IMR-90 (cell line): Measurements from ENCODE around the gene RANBP9. TPM values are rescaled to one million over a fixed set of nuclear protein-coding genes. Genes with fewer than 3 reads are reported as not detected.

Experiments
- ATAC-seq: fragments of 200-7000 bp; cut with Tn5 transposase; 2 replicates; pipeline ENCODE4 v1.9.1; 2020; ENCODE audit warnings: low read depth, mild to moderate bottlenecking, moderate library complexity
- BruUV-seq: library from RNA; stranded (reverse); fragments of 400-500 nt; replicated peaks from 2 replicates; lab custom pipeline; 2021; lab: Mats Ljungman, UMichigan
- CTCF ChIA-PET: fragments of 300-600 bp; formaldehyde crosslinking; extraction: SDS; loops from one replicate; lab custom pipeline; 2021; ENCODE audit warnings: antibody characterized with exemption; lab: Yijun Ruan, JAX
- POLR2A ChIA-PET: fragments of 300-600 bp; sonication (Branson Sonifier 250); formaldehyde crosslinking; loops from one replicate; lab custom pipeline; 2022; ENCODE audit warnings: antibody characterized with exemption; ENCODE audit not compliant: unreplicated experiment; lab: Charles Lee
- DNase-seq: peaks from one replicate; pipeline ENCODE4 v3.0.0; 2013
- H2AFZ ChIP-seq: replicated peaks from 2 replicates; pipeline ENCODE3; 2013; ENCODE audit warnings: low read length, mild to moderate bottlenecking; ENCODE audit not compliant: poor library complexity
- H2AK5ac ChIP-seq: 2 replicates; pipeline ENCODE4 v1.6.1; 2013; ENCODE audit warnings: low read depth, low read length, inconsistent platforms
- H2AK9ac ChIP-seq: replicated peaks from 2 replicates; pipeline ENCODE3; 2013; ENCODE audit warnings: mild to moderate bottlenecking, low read depth, low read length, moderate library complexity; ENCODE audit not compliant: poor library complexity
- H2BK120ac ChIP-seq: 2 replicates; pipeline ENCODE4 v1.6.1; 2013; ENCODE audit warnings: low read depth, low read length, inconsistent platforms
- H2BK15ac ChIP-seq: 3 replicates; pipeline ENCODE4 v1.6.1; 2013; ENCODE audit warnings: low read depth, low read length, inconsistent platforms
- H2BK20ac ChIP-seq: 2 replicates; pipeline ENCODE4 v1.6.1; 2013; ENCODE audit warnings: low read depth, mild to moderate bottlenecking, inconsistent platforms, low read length, moderate library complexity
- H2BK5ac ChIP-seq: 2 replicates; pipeline ENCODE4 v1.6.1; 2013; ENCODE audit warnings: mild to moderate bottlenecking, low read depth, low read length, inconsistent platforms; ENCODE audit not compliant: poor library complexity, severe bottlenecking
- H3K14ac ChIP-seq: replicated peaks from 2 replicates; pipeline ENCODE4 v1.6.1; 2013; ENCODE audit warnings: low read depth, low read length, inconsistent platforms
- H3K18ac ChIP-seq: 2 replicates; pipeline ENCODE4 v1.6.1; 2013; ENCODE audit warnings: low read depth, low read length, control low read depth
- H3K23ac ChIP-seq: 2 replicates; pipeline ENCODE4 v1.6.1; 2013; ENCODE audit warnings: low read depth, low read length, inconsistent platforms
- H3K27ac ChIP-seq: 2 replicates; pipeline ENCODE4 v1.5.1; 2013; ENCODE audit warnings: mild to moderate bottlenecking, control low read depth, low read length; ENCODE audit not compliant: insufficient read depth
- H3K27me3 ChIP-seq: 2 replicates; pipeline ENCODE4 v1.6.1; 2013; ENCODE audit warnings: low read length; ENCODE audit not compliant: control insufficient read depth, insufficient read depth
- H3K36me3 ChIP-seq: 2 replicates; pipeline ENCODE4 v1.6.1; 2013; ENCODE audit warnings: low read length, mixed read lengths; ENCODE audit not compliant: control insufficient read depth, insufficient read depth
- H3K4ac ChIP-seq: 2 replicates; pipeline ENCODE4 v1.6.1; 2013; ENCODE audit warnings: low read depth, low read length, inconsistent platforms
- H3K4me1 ChIP-seq: 2 replicates; pipeline ENCODE4 v1.6.1; 2013; ENCODE audit warnings: low read length, mixed read lengths; ENCODE audit not compliant: control insufficient read depth, insufficient read depth
- H3K4me2 ChIP-seq: 2 replicates; pipeline ENCODE4 v1.6.1; 2013; ENCODE audit warnings: low read depth, mild to moderate bottlenecking, control low read depth, low read length, moderate library complexity
- H3K4me3 ChIP-seq: 2 replicates; pipeline ENCODE4 v1.5.1; 2013; ENCODE audit warnings: low read depth, mild to moderate bottlenecking, control low read depth, low read length, moderate library complexity; ENCODE audit not compliant: insufficient read depth
- H3K56ac ChIP-seq: 2 replicates; pipeline ENCODE4 v1.6.1; 2013; ENCODE audit warnings: low read length, inconsistent platforms; ENCODE audit not compliant: insufficient read depth; ENCODE audit errors: extremely low read depth
- H3K79me1 ChIP-seq, 2 experiments: 2 replicates each; pipeline ENCODE4 v1.6.1; 2013; ENCODE audit warnings: low read length in 2 of 2, inconsistent platforms in 1 of 2, low read depth in 1 of 2
- H3K9ac ChIP-seq: 2 replicates; pipeline ENCODE4 v1.6.1; 2013; ENCODE audit warnings: low read depth, low read length, control low read depth
- H3K9me1 ChIP-seq: 2 replicates; pipeline ENCODE4 v1.6.1; 2013; ENCODE audit warnings: low read length, inconsistent platforms; ENCODE audit not compliant: insufficient read depth
- H3K9me3 ChIP-seq: 2 replicates; pipeline ENCODE4 v1.6.1; 2013; ENCODE audit warnings: low read length; ENCODE audit not compliant: control insufficient read depth, insufficient read depth
- H4K20me1 ChIP-seq: 2 replicates; pipeline ENCODE4 v1.6.1; 2013; ENCODE audit warnings: low read length, inconsistent platforms; ENCODE audit not compliant: insufficient read depth
- H4K5ac ChIP-seq: 2 replicates; pipeline ENCODE4 v1.6.1; 2013; ENCODE audit warnings: mild to moderate bottlenecking, low read depth, low read length, control low read depth
- H4K8ac ChIP-seq, 2 experiments: 2 replicates each; pipeline ENCODE4 v1.6.1; 2013; ENCODE audit warnings: low read depth in 2 of 2, low read length in 2 of 2, control low read depth in 1 of 2, inconsistent platforms in 1 of 2
- H4K91ac ChIP-seq: 2 replicates; pipeline ENCODE4 v1.6.1; 2013; ENCODE audit warnings: low read depth, low read length, inconsistent platforms; ENCODE audit not compliant: insufficient read depth
- CEBPB ChIP-seq: IDR thresholded peaks from 2 replicates; pipeline ENCODE4 v1.6.1; 2012; ENCODE audit warnings: low read depth, low read length, improper control_type of control experiment
- MXI1 ChIP-seq: IDR thresholded peaks from 2 replicates; pipeline ENCODE4 v1.6.1; 2012; ENCODE audit warnings: low read depth, mild to moderate bottlenecking, low read length, moderate library complexity, borderline replicate concordance
- POLR2A ChIP-seq: IDR thresholded peaks from 2 replicates; pipeline ENCODE4 v1.6.1; 2012; ENCODE audit warnings: mild to moderate bottlenecking, low read depth, low read length
- WGBS, 2 experiments: methylation state at CpG; one replicate each; pipeline versions ENCODE4 v1.1.5 to v1.1.7; 2013; ENCODE audit warnings: missing lambda C conversion rate in 2 of 2; ENCODE audit not compliant: insufficient read length in 1 of 2; ENCODE audit errors: extremely low coverage in 2 of 2; 5-methylcytosine and 5-hydroxymethylcytosine counted together
- dilution Hi-C: fragments of 300-500 bp; cut with HindIII; formaldehyde crosslinking; loops from one replicate; pipeline ENCODE4 v1.14.3; 2018; ENCODE audit warnings: low sequenced_read_pairs; ENCODE audit not compliant: unreplicated experiment
- in situ Hi-C: fragments of 300-500 bp; cut with MboI; formaldehyde crosslinking; loops from 3 replicates; pipeline ENCODE4 v1.14.3; 2019; ENCODE audit warnings: low sequenced_read_pairs, inconsistent platforms, mixed read lengths
- intact Hi-C: fragments of 100-400 bp; cut with micrococcal nuclease; formaldehyde crosslinking; loops from 2 replicates; pipeline ENCODE4 v1.10.0; 2022
- polyA plus RNA-seq, 3 experiments: library from polyadenylated mRNA; depleted of rRNA; stranded (reverse); fragments of >200 nt; gene quantifications; 2 replicates each; pipeline ENCODE4 v1.2.3, GENCODE V29; 2012; ENCODE audit warnings: low replicate concordance in 1 of 3
- total RNA-seq: library from RNA; depleted of rRNA; stranded (reverse); fragments of >200 nt; gene quantifications from 2 replicates; pipeline ENCODE4 v1.2.3, GENCODE V29; 2012
- TF ChIP-seq, protein P1 (sequence below): fragments of 150-350 bp; IDR thresholded peaks from 2 replicates; pipeline ENCODE4 v1.6.1; 2017; ENCODE audit warnings: mild to moderate bottlenecking, antibody characterized with exemption, low read length, low read depth
- TF ChIP-seq, protein P2 (sequence below): conservative IDR thresholded peaks from 2 replicates; pipeline ENCODE4 v1.5.1; 2012; ENCODE audit warnings: mild to moderate bottlenecking, low read depth, low read length, improper control_type of control experiment

Gene RANBP9
- total and polyA plus RNA-seq, 2 of the 4 experiments (the other 2 are of a cell fraction) = 17.7 to 27.8 TPM

DNA sequence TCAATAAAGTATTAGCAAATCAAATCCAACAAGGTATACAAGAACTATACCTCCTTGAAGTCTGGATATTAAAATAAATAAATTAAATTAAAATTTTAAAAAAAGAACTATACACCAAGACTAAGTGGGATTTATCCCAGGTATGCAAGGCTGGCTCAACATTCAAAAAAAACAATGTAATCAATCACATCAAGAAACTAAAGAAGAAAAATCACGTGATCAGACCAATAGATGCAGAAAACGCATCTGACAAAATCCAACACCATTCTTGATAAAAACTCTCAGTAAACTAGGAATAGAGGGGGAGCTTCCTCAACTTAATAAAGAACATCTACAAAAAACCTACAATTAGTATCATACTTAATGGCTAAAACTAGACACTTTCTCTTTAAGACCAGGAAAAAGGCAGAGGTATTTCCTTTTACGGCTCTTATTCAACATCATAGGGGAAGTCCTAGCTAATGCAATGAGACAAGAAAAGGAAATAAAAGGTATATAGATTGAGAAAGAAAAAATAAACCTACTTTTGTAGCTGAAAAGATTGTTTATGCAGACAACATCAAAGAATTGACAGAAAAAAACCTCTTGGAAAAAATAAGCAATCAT lies 35.0 kb downstream of the RANBP9 start:
- ATAC-seq (no peak), DNase-seq (no peak)
- Histone ChIP-seq H3K27ac (no peak overlapping the region), H3K18ac (no peak overlapping the region), H2BK15ac (no peak overlapping the region), H3K27me3 (no peaks in the 10 kb centered on the region), H4K20me1 (peaks cover 27% of the 10 kb centered on the region), H3K9me3 (no peaks in the 10 kb centered on the region), H4K91ac (no peak overlapping the region), H4K5ac (no peak overlapping the region), H3K9ac (no peak overlapping the region), H3K56ac (no peak overlapping the region), H3K79me1 (peaks cover 18 to 40% of the 10 kb centered on the region in 2 experiments), H3K4me3 (no peak overlapping the region), H3K4me1 (no peaks in the 10 kb centered on the region), H2BK5ac (no peak overlapping the region), H2BK20ac (no peak overlapping the region), H2BK120ac (no peak overlapping the region), H2AK5ac (no peak overlapping the region), H3K14ac (no peak overlapping the region), H2AK9ac (no peak overlapping the region), H3K9me1 (peaks cover 3% of the 10 kb centered on the region; the same call in 1 of the 2 replicates), H3K36me3 (peaks cover 3% of the 10 kb centered on the region; the same call in 1 of the 2 replicates), H3K4me2 (no peak overlapping the region), H3K4ac (no peak overlapping the region), H4K8ac (no peak overlapping the region), H2AFZ (no peak overlapping the region), H3K23ac (no peak overlapping the region)
- ChIA-PET POLR2A (no interaction called here), CTCF (no interaction called here)
- no TSS peak for BruUV-seq
- in situ Hi-C loops = no loop called here
- TF ChIP-seq POLR2A (no peak), MXI1 (no peak), CEBPB (no peak)
- TF ChIP-seq, protein P1, sequence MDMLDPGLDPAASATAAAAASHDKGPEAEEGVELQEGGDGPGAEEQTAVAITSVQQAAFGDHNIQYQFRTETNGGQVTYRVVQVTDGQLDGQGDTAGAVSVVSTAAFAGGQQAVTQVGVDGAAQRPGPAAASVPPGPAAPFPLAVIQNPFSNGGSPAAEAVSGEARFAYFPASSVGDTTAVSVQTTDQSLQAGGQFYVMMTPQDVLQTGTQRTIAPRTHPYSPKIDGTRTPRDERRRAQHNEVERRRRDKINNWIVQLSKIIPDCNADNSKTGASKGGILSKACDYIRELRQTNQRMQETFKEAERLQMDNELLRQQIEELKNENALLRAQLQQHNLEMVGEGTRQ = no peak
- TF ChIP-seq, protein P2, sequence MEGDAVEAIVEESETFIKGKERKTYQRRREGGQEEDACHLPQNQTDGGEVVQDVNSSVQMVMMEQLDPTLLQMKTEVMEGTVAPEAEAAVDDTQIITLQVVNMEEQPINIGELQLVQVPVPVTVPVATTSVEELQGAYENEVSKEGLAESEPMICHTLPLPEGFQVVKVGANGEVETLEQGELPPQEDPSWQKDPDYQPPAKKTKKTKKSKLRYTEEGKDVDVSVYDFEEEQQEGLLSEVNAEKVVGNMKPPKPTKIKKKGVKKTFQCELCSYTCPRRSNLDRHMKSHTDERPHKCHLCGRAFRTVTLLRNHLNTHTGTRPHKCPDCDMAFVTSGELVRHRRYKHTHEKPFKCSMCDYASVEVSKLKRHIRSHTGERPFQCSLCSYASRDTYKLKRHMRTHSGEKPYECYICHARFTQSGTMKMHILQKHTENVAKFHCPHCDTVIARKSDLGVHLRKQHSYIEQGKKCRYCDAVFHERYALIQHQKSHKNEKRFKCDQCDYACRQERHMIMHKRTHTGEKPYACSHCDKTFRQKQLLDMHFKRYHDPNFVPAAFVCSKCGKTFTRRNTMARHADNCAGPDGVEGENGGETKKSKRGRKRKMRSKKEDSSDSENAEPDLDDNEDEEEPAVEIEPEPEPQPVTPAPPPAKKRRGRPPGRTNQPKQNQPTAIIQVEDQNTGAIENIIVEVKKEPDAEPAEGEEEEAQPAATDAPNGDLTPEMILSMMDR = no peak
- dilution Hi-C loops = no loop called here
- no CpG with 5 or more reads among the region's 3 CpGs for WGBS, 2 experiments
- intact Hi-C loops = no loop called here
